ENCODE measurements around the gene ANO7.

Gene ANO7

GRCh38 chr2:241228081-241228859 lies 39.8 kb downstream of the ANO7 start:
- DNase-seq (ENCODE audit: low read depth) = no peak

GRCh38 chr2:241228860-241229516 lies 40.5 kb downstream of the ANO7 start:
- no peak for DNase-seq (ENCODE audit: low read depth)

DNA sequence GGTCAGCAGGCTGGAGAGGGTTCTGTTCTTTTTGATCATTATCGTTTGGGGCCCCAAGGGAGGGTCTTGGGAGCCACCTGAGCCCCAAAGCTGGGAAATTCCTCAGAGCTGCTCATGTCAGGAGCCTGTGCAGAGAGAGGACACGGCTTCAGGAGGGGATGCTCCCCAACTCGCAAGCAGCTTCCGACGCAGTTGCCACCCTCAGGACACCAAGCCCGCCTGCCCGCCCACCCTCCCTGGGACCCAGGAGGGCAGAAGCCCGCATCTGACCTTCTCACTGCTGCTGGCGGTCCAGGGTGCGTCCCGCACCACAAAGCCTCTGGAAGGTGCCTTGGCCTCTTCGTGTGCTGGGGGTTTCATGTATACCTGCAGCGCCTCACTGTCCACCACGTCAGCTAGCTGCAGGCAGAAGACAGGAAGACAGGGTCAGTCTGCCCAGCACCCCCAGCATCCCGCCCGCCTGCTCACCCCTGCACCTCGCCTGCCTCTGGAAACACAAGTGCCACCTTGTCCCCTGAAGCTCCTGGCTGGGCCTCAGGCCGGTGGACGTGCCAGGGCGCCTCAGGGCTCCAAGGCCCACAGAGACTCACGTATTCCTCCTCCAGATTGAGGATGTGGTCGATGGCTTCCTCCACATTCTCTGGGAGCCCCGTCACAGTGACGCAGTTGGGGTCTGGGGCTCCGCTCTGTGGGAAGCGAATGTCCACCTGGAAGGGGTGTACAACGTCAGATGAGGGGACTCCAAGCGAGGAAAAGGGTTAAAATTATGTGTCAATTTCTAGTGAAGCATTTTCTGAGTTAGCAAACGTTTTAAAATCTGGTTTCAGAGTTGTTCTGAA lies 41.3 kb downstream of the ANO7 start:
- no peak for DNase-seq (ENCODE audit: low read depth)

GRCh38 chr2:241230435-241230834 lies 42.0 kb downstream of the ANO7 start:
- no peak for DNase-seq (ENCODE audit: low read depth)

GRCh38 chr2:241232736-241233575 lies 44.5 kb downstream of the ANO7 start:
- no peak for DNase-seq (ENCODE audit: low read depth)

DNA sequence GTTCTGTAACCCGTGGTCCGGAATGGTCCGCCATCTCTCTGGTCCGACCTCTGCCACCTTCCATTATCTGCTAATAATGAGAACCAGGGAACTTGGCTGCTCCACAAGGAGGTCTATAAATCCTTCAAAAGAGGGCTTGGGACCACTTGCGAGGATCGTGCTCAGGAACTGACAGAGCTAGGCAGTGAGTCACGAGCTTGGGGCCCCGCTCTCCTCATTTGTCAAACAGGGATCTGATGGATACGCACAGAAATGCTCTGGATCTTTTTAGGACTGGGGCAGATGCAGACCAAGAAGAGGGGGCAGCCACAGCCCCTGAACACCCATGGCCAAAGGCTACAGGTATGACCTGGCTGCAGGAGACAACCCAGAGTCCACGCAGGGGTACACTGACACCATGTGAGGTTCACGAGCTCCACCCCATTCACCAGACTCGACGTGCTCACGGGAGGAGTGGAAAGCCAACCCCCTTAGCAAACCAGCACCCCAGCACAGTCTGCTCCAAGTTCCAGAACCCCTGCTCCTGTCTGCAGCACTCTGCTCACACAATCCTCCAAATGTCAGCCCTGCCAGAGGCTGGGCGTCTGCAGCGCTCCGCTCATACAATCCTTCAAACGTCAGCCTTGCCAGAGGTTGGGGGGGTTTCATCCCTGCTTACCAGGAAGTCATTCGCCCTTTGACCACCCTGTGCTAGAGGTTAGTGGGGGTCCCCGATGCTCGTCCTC lies 45.8 kb downstream of the ANO7 start:
- no peak for DNase-seq (ENCODE audit: low read depth)

GRCh38 chr2:241234962-241235740 lies 46.7 kb downstream of the ANO7 start:
- no peak for DNase-seq (ENCODE audit: low read depth)

GRCh38 chr2:241235859-241236593 lies 47.5 kb downstream of the ANO7 start:
- no peak for DNase-seq (ENCODE audit: low read depth)

DNA sequence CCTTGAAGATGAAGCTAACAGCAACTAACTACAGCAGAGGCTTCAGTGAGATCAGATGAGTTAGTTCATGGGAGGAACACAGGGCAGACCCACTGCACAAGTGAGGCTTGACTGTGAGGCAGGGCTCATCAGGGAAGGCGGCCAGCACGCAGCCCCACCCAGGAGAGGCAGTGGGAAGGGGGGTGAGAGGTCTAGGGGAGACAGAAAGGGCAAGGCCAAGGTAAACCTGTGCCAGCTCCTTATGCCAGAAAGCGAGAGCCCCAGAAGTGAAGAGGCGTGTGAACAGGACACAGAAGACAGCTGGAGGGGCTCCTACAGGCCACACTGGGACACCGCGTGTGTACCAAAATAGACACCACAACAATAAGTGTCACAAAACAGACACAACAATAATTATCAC lies 48.6 kb downstream of the ANO7 start:
- no peak for DNase-seq (ENCODE audit: low read depth)

DNA sequence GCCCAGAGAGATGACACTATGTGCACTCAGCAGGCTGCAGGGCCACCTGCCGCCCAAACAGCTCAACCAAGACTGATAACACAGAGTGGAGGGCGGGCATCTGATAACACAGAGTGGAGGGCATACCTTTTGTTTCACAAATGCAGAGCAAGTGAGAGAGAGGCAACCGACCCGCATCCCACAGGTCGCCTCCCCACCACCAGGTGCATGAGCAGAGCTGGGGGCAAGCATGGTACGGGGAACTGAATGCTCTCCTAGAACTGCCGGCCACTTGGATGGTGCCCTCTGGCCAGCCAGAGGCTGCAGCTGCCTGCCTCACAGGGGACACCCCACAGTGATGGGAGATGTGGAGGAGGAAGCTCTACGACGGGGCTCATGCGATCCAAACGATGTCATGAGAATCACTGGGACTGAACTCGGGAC lies 49.5 kb downstream of the ANO7 start:
- DNase-seq (ENCODE audit: low read depth) = no peak

DNA sequence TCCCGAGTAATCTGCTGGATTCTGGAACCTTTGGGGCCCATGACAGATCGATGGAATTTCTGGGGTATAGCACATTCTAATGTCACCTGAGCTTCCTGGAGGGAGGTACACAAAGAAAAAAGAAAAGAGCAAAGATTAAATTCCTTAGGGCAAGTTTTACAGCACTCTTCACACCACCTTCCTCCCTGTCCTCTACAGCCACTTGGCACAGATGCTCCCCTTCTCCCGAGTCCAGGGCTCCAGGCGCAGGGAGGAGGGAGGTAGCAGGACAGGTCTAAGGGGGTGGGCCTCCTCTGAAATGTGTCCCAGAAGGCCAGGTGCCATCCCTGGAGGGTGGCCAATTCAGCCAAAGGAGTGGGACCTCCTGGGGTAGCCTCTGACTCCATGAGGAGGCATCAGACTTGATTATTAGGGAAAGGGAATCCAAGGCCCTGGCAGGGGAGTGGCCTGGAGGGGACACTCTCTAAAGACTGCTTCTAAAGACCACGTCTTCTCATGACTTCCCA lies 50.3 kb downstream of the ANO7 start:
- DNase-seq (ENCODE audit: low read depth) = no peak

DNA sequence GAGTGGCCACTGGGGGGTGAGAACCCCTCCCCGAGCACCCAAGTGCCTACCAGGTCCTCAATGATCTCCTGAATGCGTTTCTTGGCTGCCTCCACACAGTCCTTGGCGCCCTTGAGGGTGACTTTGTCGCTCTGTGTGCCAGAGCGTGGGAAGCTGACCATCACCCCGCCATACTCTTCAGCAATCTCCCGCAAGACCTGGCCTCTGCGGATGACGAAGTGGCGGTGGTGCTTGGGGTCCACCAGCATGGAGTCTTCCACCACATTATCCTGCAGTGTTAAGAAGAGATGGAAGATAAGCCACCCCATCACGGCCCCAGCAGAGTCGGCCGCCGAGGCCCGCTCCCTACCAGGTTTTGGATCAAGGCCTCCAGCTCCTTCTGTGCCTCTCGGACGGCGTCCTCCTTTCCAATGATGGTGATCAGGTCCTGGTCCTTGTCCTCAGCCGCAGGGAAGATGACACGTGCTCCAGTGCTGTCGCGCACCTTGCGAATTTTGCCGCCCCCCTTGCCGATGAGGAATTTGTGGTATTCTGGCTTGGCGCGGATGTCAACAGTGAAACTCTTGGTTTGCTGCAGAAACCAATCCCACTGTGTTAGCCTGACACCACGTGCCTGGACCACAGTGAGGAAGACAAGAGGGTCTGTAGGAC lies 51.2 kb downstream of the ANO7 start:
- no peak for DNase-seq (ENCODE audit: low read depth)

DNA sequence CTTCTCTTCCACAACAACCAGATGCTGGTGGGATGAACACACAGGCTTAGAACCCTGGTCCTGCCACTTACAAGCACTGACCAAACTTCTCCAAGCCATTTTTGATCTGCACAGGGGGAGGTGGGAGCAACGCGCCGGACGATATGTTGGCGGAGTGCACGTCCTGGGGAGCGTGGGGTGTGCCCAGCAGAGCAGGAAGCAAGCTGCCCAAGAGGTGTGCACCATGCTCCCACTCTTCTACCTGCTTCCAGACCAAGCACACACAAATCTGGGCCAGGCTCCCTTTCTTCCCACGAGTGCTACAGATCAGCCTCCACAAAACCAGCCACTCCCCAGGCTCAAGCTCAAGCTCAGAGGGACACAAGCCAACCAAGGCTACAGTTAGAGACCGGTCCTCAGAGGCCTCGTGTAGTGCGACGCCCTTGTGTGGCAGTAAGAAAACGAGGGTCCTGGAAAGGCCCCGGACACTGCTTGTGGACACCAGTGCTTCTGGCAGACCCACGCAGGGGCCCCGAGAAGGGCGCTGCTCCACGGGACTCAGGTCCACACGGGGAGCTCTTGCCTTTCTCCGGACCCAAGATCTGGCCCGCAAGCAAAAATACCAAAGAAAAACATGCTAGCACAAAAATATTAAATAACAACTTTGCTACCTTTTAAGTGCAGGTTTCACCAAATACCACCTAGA lies 52.0 kb downstream of the ANO7 start:
- no peak for DNase-seq (ENCODE audit: low read depth)

- no peak for DNase-seq (ENCODE audit: low read depth)
Measured at GRCh38 chr2:241241669-241242068, 53.2 kb downstream of the ANO7 start.

DNA sequence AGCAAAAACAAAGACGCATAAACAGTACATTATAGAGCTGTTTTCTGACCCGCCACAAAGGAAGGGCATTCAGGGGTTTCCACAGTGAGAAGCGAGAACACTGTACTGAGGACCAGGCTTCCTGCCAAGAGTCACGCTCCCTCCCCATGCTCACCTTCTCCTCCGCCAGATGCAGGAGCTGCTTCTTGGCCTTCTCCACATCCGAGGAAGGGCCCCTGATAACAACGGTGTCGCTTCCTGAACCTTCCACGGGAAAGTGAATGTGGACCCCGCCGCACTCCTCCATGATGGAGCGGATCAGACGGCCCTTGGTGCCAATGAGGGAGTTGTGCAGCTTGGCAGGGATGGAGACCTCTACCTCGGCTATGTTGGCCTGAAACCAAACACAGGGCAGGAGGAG lies 53.8 kb downstream of the ANO7 start:
- no peak for DNase-seq (ENCODE audit: low read depth)

GRCh38 chr2:241244368-241244767 lies 55.9 kb downstream of the ANO7 start:
- no peak for DNase-seq (ENCODE audit: low read depth)

DNA sequence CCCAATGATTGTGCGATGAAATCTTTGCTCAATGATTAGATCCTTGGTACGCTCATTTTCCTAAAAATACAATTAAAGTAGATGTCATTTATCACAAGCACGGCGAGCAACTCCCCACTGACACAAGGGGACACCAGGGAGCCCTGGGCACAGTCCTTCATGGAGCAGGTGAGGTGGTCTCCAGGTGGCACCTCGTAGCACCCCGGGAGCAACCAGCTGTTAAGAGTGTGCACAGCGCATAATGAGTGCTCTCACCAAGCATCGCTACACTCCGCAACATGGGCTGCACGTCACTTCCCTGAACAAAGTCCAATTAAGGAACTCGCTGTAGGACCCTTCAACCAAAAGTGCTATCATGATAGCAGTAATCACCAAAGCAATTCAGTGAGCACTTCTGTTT lies 59.8 kb downstream of the ANO7 start:
- DNase-seq (ENCODE audit: low read depth) = no peak

GRCh38 chr2:241248897-241249296 lies 60.4 kb downstream of the ANO7 start:
- DNase-seq (ENCODE audit: low read depth) = no peak
